ENCODE results near the gene DNASE1L1.

DNA sequence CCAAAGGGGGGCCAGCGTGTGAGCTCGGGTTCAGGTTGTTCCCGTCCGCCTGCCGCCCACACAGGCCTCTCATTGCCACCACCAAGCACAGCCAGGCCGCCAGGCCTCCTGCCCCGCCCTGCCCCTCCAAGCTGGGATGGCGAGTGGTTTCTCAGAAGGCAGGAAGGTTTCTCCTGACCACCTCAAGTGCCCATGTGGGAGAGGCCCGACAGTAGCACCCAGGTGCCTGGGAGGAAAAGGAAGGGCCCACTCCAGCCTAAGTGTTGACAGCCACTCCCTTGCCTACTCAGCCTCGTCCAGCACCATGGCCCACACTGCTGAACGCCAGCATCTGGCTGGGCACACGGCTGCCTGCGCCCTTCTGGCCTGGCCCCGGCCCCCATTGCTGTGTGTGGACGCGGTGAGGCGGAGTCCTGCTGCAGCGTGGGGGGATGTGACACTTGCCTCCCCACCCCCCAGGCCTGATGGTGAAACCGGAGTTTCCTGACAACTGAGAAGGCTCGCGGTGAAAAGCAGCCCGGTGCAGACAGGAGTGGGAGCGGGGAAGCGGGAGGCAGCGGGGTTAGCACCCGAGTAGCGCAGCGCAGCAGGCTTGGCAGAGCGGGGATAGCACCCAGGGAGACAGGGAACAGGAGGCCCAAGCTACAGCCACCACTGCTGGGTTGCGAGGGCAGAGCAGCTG lies 53.8 kb downstream of the DNASE1L1 start:
- TF ChIP-seq, protein P1, sequence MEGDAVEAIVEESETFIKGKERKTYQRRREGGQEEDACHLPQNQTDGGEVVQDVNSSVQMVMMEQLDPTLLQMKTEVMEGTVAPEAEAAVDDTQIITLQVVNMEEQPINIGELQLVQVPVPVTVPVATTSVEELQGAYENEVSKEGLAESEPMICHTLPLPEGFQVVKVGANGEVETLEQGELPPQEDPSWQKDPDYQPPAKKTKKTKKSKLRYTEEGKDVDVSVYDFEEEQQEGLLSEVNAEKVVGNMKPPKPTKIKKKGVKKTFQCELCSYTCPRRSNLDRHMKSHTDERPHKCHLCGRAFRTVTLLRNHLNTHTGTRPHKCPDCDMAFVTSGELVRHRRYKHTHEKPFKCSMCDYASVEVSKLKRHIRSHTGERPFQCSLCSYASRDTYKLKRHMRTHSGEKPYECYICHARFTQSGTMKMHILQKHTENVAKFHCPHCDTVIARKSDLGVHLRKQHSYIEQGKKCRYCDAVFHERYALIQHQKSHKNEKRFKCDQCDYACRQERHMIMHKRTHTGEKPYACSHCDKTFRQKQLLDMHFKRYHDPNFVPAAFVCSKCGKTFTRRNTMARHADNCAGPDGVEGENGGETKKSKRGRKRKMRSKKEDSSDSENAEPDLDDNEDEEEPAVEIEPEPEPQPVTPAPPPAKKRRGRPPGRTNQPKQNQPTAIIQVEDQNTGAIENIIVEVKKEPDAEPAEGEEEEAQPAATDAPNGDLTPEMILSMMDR (conservative IDR thresholded peaks at IDR 0.05 in 1 of 2, IDR thresholded peaks at IDR 0.05 in 1 of 2; ENCODE audit: low read depth in 1 of 2, low read length in 2 of 2), result no peak
- no peak for TF ChIP-seq EZH2 (IDR thresholded peaks at IDR 0.05; ENCODE audit: low read length, missing control alignments)

Data from fibroblast of lung (primary cell).